ENCODE results near the gene TSPAN9. TPM values are rescaled to one million over a fixed set of nuclear protein-coding genes. Genes with fewer than 3 reads are reported as not detected.

Gene TSPAN9
- total and polyA plus RNA-seq, 10 of the 15 experiments (the other 5 are each of a cell fraction or from before 2014, with no cell fraction given): 0.03 to 1.0 (median 0.12) TPM; not detected in 5

GRCh38 chr12:3274664-3275063 lies 197.5 kb downstream of the TSPAN9 start:
- DNase-seq (ENCODE audit: low read depth, low spot score) (no peak), ATAC-seq (no peak), FAIRE-seq (no peak)
- Histone ChIP-seq H2AFZ (ENCODE audit: control insufficient read depth, low read depth, low read length) (no peak overlapping the region), H3K36me3 (ENCODE audit: control insufficient read depth in 2 of 2, insufficient read depth in 2 of 2, low read length in 1 of 2) (no peaks in the 10 kb centered on the region), H3K4me2 (ENCODE audit: control insufficient read depth, insufficient read depth) (no peak overlapping the region), H3K4me3 (no peak overlapping the region), H3K27me3 (replicated peaks in 1 of 2; ENCODE audit: control insufficient read depth in 2 of 2, insufficient read depth in 2 of 2, low read length in 1 of 2) (no peaks in the 10 kb centered on the region; a peak in 2 of 4 replicates), H3K9me3 (replicated peaks; ENCODE audit: control insufficient read depth, insufficient read depth, low read length) (no peaks in the 10 kb centered on the region), H3K9ac (ENCODE audit: control insufficient read depth, insufficient read depth, low read length) (no peak overlapping the region), H3K27ac (ENCODE audit: control insufficient read depth, insufficient read depth) (no peak overlapping the region), H4K20me1 (ENCODE audit: control insufficient read depth, insufficient read depth) (no peaks in the 10 kb centered on the region), H3K4me1 (ENCODE audit: control insufficient read depth, insufficient read depth, low read length) (no peaks in the 10 kb centered on the region), H3K79me2 (ENCODE audit: control insufficient read depth, insufficient read depth, low read length) (no peaks in the 10 kb centered on the region)
- in situ Hi-C loops (cut with MboI): loop anchor here (5.0 kb wide), 2 partner anchors 142 to 197 kb away; partner anchors contain the start of gene TSPAN9
- ChIA-PET SMC1A (ENCODE audit: uncharacterized antibody, unreplicated experiment) (interaction anchor here (0.9 to 2.2 kb wide), 6 partner anchors 50 to 201 kb away, joined by 3 to 5 read pairs (median 4); no protein-coding TSS in a partner anchor), CTCF (interaction anchor here (0.8 to 4.1 kb wide), 18 partner anchors 9 to 204 kb away, joined by 3 to 41 read pairs (median 4); no protein-coding TSS in a partner anchor), POLR2A (no interaction called here), RAD21 (ENCODE audit: unreplicated experiment) (interaction anchor here (0.8 to 2.0 kb wide), 7 partner anchors 66 to 201 kb away, joined by 3 to 17 read pairs (median 6); no protein-coding TSS in a partner anchor)
- TF ChIP-seq RFX5 (IDR thresholded peaks at IDR 0.05; ENCODE audit: low read depth, low read length) (no peak), EED (IDR thresholded peaks at IDR 0.05; ENCODE audit: low read depth) (no peak), MEF2B (IDR thresholded peaks at IDR 0.05; ENCODE audit: partially characterized antibody, poor library complexity, severe bottlenecking) (no peak), HDAC6 (IDR thresholded peaks at IDR 0.05; ENCODE audit: unreplicated experiment) (no peak), SMC3 (IDR thresholded peaks at IDR 0.05; ENCODE audit: borderline replicate concordance, low read length) (no peak), BACH1 (IDR thresholded peaks at IDR 0.05; ENCODE audit: borderline replicate concordance) (no peak), WRNIP1 (IDR thresholded peaks at IDR 0.05; ENCODE audit: borderline replicate concordance, low read depth, low read length) (no peak), RB1 (IDR thresholded peaks at IDR 0.05; ENCODE audit: borderline replicate concordance) (no peak), ZBTB4 (CRISPR knock-in tag; IDR thresholded peaks at IDR 0.05) (no peak)
- intact Hi-C loops (cut with micrococcal nuclease; ENCODE audit: unreplicated experiment): loop anchor here (1.0 kb wide), 2 partner anchors 139 to 201 kb away; no protein-coding TSS in a partner anchor
- BruUV-seq (replicated peaks): no TSS peak
- WGBS (ENCODE audit: insufficient coverage, insufficient replicate concordance, low lambda C conversion rate, missing lambda C conversion rate): 46% methylated on average over 13 of the region's 13 CpGs
